ENCODE data around the gene PSMA7.

PSMA7 gene

GRCh38 chr20:62143081-62143956, at the start of gene PSMA7, which contains the start of gene SS18L1:
TSS of gene PSMA7 (minus strand) at chr20:62143394. CDS start at chr20:62143303, 91 bp downstream.
TSS of gene SS18L1 (plus strand) at chr20:62143769. CDS start at chr20:62143821, 52 bp downstream.
- peak; percentile 84 for DNase-seq

GRCh38 chr20:62192635-62193034, 49.4 kb upstream of the PSMA7 start:
- DNase-seq = no peak

- no peak for DNase-seq
Observed at GRCh38 chr20:62191781-62192559, 48.8 kb upstream of the PSMA7 start.

DNA sequence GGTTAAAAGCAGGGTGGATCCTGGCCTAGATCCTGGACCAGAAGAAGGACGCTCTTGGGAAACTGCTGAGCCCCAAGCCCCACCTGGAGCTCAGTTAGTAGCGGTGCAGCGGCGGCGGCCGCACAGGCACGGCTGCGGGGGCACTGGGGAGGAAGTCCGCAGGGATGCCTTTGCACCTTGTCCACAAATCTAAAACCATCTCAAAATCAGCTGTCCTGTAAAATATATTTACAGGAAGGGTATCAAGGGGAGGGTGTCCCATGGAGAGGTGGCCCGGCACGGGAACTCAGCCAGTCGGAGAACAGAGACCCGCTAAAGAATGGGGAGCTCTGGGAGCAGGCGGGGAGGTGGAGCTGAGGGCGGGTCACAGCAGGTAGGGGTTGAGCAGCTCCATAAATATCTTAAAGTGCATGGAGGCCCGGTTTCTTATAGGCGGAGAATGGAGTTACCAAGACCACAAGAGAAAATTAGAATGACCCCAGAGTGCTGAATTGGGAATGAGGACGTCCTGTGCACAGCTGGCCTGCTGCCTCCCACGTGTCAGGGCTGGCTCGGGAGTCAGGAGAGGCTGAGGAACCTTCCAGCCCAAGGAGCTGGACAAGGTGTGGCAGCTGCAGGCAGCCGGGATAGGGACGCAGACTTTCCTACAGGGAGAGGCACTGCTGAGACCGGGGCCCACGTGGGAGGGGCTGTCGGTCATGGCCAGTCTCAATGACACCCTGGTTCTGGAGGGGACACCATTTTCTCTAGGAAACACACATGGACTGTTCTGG, 47.6 kb upstream of the PSMA7 start:
- no peak for DNase-seq

DNA sequence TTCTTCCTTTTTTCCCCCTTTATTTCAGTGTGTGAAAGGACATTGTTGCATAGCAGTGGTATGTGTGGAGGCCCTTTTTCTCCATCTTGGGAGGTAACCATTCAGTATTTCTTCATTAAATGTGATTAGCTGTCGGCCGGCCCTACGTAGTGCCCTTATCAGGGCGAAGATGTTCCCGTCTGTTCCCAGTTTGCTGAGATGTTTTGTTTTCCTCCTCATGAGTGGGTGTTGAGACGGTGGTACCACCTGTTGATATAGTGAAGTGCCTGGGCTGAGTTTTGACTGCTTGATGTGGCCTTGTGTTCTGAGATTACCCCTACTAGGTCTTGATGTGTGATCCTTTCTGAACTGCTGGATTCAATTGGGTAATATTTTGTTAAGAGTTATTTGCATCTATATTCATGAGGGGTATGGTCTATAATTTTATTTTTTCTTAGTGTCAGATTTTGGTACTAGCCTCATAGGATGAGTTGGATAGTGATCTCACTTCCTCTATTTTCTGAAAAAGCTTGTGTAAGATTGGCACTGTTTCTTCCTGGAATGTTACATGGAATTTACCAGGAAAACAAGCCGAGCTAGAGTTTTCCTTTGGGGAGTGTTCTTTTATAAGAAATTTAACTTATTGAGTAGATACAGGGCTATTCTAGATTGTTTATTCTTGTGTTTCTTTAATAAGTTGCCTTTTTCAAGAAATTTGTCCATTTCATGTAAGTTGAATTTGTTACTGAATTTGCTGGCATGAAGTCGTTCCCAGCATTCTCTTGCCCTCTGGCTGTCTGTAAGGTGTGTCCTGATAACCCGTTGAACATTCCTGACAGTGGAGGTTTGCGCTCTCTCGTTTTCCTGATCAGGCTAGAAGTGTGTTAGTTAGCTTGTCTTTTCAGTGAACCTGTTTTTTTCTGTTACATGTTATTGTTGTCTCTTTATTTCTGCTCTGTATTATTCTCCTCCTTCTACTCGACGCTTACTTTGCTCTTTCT, 44.0 kb upstream of the PSMA7 start:
- DNase-seq = no peak

DNA sequence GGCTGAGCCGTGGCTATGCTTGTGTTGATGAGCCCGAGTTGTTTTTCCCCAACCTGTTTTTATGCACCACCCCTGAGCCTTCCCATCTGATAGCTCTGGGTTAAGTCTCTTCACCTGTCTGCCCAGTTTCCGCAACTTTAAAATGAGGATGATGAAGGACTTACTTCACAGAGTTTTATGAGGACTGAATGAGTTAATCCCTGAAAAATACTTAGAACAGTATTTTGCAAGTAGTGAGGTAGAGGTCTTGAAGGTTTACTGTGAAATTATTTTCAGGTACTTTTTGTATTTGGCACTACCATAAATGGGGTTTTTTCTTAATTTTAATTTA, 42.9 kb upstream of the PSMA7 start:
- no peak for DNase-seq

GRCh38 chr20:62183426-62184142, 40.4 kb upstream of the PSMA7 start:
- no peak for DNase-seq

- DNase-seq = peak; percentile 97
Observed at GRCh38 chr20:62182469-62183425, 39.6 kb upstream of the PSMA7 start, which contains the start of gene MTG2. TSS of gene MTG2 (plus strand) at chr20:62183028. CDS start at chr20:62193421, 10,393 bp downstream.

DNA sequence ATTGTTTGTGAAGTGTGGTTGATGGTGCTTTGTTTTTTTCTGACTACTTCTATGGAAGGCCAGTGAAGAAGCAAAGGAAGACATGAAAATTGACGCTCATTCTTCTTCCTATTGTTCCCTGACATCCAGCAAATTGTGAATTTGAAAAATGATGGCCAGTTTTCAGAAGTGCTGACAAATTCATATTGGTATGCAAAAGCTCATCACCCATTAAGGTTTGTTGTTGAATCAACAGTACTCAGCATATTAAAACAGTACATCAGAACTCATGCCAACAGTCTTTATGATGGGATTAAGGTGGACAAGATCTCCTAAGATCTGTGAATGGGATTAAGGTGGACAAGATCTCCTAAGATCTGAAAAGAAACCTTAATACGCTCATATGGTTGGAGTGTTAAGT, 38.6 kb upstream of the PSMA7 start:
- no peak for DNase-seq

DNA sequence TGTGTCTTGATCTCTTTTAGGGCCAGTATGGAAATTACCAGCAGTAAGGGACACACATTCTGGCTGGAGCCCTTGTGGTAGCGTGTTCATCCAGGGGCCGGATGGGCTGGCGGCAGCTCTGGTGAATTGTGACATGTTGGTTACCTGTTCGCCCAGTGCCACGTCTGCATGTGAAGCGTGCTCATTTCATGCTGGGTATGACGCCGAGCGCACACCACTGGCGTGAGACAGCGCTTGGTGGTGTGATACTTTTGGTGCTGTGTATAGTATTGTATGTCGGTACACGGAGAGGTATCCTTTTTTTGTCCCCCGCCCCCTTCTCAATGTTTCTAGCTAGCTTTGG, 35.9 kb upstream of the PSMA7 start:
- DNase-seq = no peak

DNA sequence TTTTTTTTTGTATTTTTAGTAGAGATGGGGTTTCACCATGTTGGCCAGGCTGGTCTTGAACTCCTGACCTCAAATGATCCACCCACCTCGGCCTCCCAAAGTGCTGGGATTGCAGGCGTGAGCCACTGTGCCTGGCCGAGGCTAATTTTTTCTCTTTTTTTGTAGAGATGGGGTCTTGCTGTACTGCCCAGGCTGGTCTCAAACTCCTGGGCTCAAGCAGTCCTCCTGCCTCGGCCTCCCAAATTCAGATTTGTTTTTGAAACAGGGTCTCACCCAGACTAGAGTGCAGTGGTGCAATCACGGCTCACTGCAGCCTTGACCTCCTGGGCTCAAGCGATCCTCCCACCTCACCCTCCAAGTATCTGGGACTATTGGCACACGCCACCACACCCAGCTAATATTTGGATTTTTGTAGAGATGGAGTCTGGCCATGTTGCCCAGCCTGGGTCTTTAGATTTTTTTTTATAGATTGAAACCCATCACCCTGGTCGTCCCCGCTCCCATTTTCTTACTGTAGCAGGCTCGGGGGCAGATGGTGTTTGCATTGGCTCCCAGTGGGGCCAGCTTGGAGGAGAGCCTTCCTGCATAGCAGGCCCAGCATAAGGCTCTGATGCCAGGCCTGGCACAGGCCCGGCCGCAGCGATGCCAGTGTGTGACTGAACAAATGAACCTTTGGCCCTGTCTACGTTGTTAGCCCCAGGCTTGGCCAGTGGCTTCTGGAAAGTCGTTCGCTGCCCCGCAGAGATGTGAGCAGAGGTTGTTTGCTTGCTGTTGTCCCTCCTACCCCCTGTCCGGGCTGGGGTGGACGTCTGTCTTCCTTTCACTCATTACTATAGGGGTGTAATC, 35.3 kb upstream of the PSMA7 start:
- no peak for DNase-seq

GRCh38 chr20:62177307-62177706, 34.1 kb upstream of the PSMA7 start:
- no peak for DNase-seq

DNA sequence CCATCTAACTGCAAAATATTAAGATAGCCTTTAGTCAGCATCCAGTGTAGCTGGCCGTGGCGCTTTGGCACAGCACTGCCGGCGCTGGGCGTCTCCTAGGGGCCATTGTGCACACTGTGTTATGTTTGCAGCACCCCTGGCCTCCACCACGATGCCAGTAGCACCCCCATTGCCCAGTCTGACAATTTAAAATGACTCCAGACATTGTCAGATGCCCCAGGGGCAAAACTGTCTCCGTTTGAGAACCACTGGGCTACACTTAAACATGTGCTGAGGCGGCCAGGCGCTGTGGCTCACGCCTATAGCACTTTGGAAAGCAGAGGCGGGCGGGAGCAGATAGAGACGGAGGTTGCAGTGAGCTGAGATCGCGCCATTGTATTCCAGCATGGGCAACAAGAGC, 33.7 kb upstream of the PSMA7 start:
- DNase-seq = no peak

DNA sequence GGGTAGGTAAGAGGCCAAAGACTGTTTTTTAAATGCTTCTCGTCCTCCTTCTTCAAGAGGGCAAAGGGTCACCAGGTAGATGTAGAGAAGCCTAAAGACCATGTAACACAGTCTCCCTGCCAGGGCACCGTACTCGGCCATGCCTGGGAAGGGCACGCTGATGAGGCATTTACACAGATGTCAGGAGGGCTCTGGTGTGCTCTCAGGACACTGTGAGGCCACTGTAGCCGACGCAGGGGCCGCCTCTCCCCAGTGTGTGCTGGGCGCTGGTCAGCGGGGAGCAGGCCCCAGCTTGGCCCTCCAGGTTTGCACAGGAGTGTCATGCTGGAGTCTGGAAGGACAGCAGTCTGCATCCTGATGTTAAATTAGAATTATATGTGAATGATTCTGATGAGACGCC, 32.5 kb upstream of the PSMA7 start:
- no peak for DNase-seq

DNA sequence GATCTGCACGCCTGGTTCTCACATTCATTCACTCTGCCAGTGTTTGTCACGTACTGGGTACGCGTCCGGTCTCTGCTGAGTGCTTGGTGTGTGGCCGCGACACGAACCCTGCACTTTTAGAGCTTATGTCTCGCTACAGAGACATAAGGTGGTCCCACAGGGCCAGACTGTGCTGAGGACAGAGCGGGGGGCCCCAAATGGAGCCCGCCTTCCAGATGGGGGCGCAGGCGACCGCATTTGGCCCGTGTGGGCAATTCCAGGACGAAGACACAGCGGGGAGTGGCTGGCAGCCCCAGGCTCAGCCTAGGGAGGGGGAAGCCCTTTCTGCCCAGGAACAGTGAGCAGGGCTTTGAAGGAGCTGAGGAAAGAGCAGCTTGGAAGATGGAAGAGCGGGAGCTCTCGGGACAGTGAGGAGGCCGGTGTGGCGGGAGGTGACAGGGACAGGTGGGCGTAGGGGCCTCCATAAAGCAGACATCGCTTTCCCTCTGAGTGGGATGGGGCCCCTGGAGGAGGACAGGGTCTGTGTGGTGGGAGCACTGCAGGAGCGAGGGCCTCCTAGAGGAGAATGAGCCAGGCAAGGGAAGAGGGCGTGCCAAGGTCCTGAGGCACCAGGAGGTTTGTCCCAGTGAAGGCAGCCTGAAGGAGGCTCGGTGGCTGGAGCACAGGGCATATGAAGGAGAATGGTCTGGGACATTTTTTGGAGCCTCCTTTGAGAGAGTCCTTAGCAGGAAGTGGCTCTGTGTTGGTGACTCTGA, 31.9 kb upstream of the PSMA7 start:
- DNase-seq = no peak

DNA sequence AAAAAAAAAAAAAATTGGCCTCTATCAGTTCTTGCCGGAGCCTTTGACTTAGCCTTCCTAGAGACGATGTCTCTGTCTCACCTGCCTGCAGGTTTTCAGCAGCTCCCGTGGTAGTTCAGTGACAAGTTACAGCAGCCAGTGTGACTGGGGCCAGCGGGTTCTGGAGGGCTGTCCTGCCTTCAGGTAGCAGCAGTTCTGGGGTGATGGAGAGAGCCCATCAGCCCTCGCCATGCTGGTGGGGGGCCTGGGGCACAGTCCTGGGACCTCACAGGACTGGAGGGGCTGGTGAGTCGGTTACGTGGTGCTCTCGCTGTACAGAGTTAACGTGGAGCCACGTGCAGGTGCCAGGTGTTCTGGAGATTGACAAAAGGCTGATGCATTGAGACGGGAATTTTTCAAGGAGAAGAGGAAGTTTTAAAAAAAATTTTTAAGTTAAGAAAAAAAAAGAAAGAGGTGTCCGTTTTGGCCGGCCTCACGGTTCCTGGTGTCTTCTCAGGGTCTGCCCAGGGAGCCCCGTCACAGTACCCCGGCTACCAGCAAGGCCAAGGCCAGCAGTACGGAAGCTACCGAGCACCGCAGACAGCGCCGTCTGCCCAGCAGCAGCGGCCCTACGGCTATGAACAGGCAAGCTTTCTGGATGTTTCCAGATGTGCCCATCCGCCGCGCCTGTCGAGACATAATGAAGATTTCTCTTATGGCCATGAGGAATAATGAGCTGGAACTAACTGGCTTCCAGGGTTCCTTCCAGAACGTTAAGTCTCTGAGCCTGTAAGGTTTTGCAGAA, 31.0 kb upstream of the PSMA7 start:
- no peak for DNase-seq

- DNase-seq = no peak
Observed at GRCh38 chr20:62172666-62173065, 29.5 kb upstream of the PSMA7 start.

DNA sequence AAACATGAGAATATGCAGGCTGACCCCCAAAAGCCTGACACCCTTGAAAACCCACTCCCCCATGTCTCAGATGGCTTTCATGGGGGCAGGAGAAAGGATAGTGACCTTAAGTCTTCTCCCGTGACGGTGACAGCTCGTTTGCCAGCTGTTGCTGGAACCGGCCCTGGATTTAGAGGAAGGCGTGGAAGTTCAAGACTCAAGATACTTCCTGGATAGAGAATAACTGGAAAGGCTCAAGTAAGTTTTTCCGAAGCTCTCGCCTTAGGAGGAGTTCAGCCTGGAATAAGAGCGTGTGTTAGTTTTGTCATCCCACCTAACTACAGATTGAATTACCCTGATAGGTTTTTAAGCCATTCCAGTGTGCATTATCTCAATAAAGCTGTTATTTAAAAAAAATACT, 28.1 kb upstream of the PSMA7 start:
- no peak for DNase-seq

All from NCI-H2171 treated with DMSO at 0.1 percent for 48 hours (cell line).